Activated CD8-positive, alpha-beta T cell treated with anti-CD3 and anti-CD28 coated beads, Interleukin-2, amount 10 ng/mL, durations not matched to agents 7 days and 5 days (primary cell): ENCODE results near the gene SWT1. TPM values are rescaled to one million over a fixed set of nuclear protein-coding genes. Genes with fewer than 3 reads are reported as not detected.
"Not testable (repeated sequence)": the region's sequence is repeated elsewhere in the genome, so short reads cannot be mapped to it uniquely, and the experiment has no call there.

Source experiments
- ATAC-seq: fragments of 150-1000 bp; cut with Tn5 transposase; one replicate; pipeline ENCODE4 v1.10.0; 2021; ENCODE audit warnings: moderate library complexity
- CTCF ChIA-PET: fragments of 350-600 bp; sonication (Branson Sonifier 250); formaldehyde crosslinking; loops from one replicate; lab custom pipeline; 2021; ENCODE audit warnings: antibody characterized with exemption; lab: Charles Lee
- POLR2A ChIA-PET: fragments of 350-600 bp; sonication (Branson Sonifier 250); formaldehyde crosslinking; loops from one replicate; lab custom pipeline; 2021; ENCODE audit warnings: antibody characterized with exemption; lab: Charles Lee
- DNase-seq: peaks from one replicate; pipeline ENCODE4 v3.0.0-alpha.2; 2020
- H3K27ac Mint-ChIP-seq: one replicate; pipeline ENCODE4 v1.8.0; 2021; ENCODE audit warnings: mild to moderate bottlenecking, mixed read lengths
- H3K27me3 Mint-ChIP-seq: one replicate; pipeline ENCODE4 v1.8.0; 2021; ENCODE audit warnings: low read depth, mixed read lengths
- H3K36me3 Mint-ChIP-seq: one replicate; pipeline ENCODE4 v1.8.0; 2021; ENCODE audit warnings: low read depth, mixed read lengths
- H3K4me1 Mint-ChIP-seq: one replicate; pipeline ENCODE4 v1.8.0; 2021; ENCODE audit warnings: low read depth, mixed read lengths
- H3K4me3 Mint-ChIP-seq: one replicate; pipeline ENCODE4 v1.8.0; 2021; ENCODE audit warnings: mild to moderate bottlenecking, mixed read lengths
- H3K9me3 Mint-ChIP-seq: one replicate; pipeline ENCODE4 v1.8.0; 2022; ENCODE audit warnings: mixed read lengths; ENCODE audit not compliant: insufficient read depth
- total RNA-seq, 2 experiments: library from RNA; stranded (reverse); gene quantifications; one replicate each; pipeline ENCODE4 v1.2.3, GENCODE V29; 2021

Gene SWT1
- total RNA-seq, 2 experiments from 2014 or later: 2.1 to 2.2 TPM

GRCh38 chr1:185193756-185194155 lies 36.8 kb downstream of the SWT1 start:
- ATAC-seq (no peak), DNase-seq (no peak)
- POLR2A ChIA-PET: no interaction called here
- CTCF ChIA-PET: interaction anchor here (2.0 kb wide), 1 partner anchor 24 kb away, joined by 5 read pairs; no protein-coding TSS in a partner anchor
- H3K27ac Mint-ChIP-seq: no peak overlapping the region
- no peaks in the 10 kb centered on the region for H3K27me3 Mint-ChIP-seq
- H3K9me3 Mint-ChIP-seq: peaks cover 12% of the 10 kb centered on the region
- peaks cover 10% of the 10 kb centered on the region for H3K36me3 Mint-ChIP-seq
- no peak overlapping the region for H3K4me3 Mint-ChIP-seq
- no peaks in the 10 kb centered on the region for H3K4me1 Mint-ChIP-seq

- H3K4me1 Mint-ChIP-seq, H3K27ac Mint-ChIP-seq, CTCF ChIA-PET, POLR2A ChIA-PET, ATAC-seq, DNase-seq, H3K27me3 Mint-ChIP-seq, H3K4me3 Mint-ChIP-seq: not testable (repeated sequence)
- Mint-ChIP-seq H3K36me3 (peaks cover 13% of the 10 kb centered on the region), H3K9me3 (peaks cover 17% of the 10 kb centered on the region)
Observed at GRCh38 chr1:185198712-185199111, 41.7 kb downstream of the SWT1 start.

GRCh38 chr1:185200889-185201288 lies 43.9 kb downstream of the SWT1 start:
- no peak for DNase-seq
- H3K4me1 Mint-ChIP-seq: no peaks in the 10 kb centered on the region
- H3K27me3 Mint-ChIP-seq: no peaks in the 10 kb centered on the region
- ChIA-PET POLR2A (interaction anchor here (0.6 kb wide), 1 partner anchor 67 kb away, joined by 3 read pairs; no protein-coding TSS in a partner anchor), CTCF (interaction anchor here (1.9 kb wide), 1 partner anchor 31 kb away, joined by 7 read pairs; no protein-coding TSS in a partner anchor)
- ATAC-seq: no peak
- H3K27ac Mint-ChIP-seq: no peak overlapping the region
- no peak overlapping the region for H3K4me3 Mint-ChIP-seq
- H3K36me3 Mint-ChIP-seq: peaks cover 10% of the 10 kb centered on the region
- H3K9me3 Mint-ChIP-seq: peaks cover 17% of the 10 kb centered on the region

- Mint-ChIP-seq H3K4me3 (no peak overlapping the region), H3K27ac (no peak overlapping the region), H3K4me1 (no peaks in the 10 kb centered on the region), H3K36me3 (peaks cover 4% of the 10 kb centered on the region), H3K9me3 (peaks cover 9% of the 10 kb centered on the region), H3K27me3 (no peaks in the 10 kb centered on the region)
- CTCF ChIA-PET: interaction anchor here (1.1 to 2.3 kb wide), 2 partner anchors 21 to 474 kb away, joined by 3 to 5 read pairs; no protein-coding TSS in a partner anchor
- POLR2A ChIA-PET: no interaction called here
- no peak for ATAC-seq
- no peak for DNase-seq
Observed at GRCh38 chr1:185207170-185207569, 50.2 kb downstream of the SWT1 start.

GRCh38 chr1:185207980-185208602 lies 51.1 kb downstream of the SWT1 start:
- no peak for ATAC-seq
- ChIA-PET POLR2A (interaction anchor here (0.6 kb wide), 1 partner anchor 1081 kb away, joined by 3 read pairs; no protein-coding TSS in a partner anchor), CTCF (interaction anchor here (1.0 kb wide), 1 partner anchor 38 kb away, joined by 3 read pairs; no protein-coding TSS in a partner anchor)
- Mint-ChIP-seq H3K9me3 (peaks cover 9% of the 10 kb centered on the region), H3K4me1 (no peaks in the 10 kb centered on the region), H3K36me3 (peaks cover 4% of the 10 kb centered on the region), H3K27me3 (no peaks in the 10 kb centered on the region), H3K4me3 (no peak overlapping the region), H3K27ac (no peak overlapping the region)
- no peak for DNase-seq

GRCh38 chr1:185208626-185209180 lies 51.7 kb downstream of the SWT1 start:
- peaks cover 4% of the 10 kb centered on the region for H3K36me3 Mint-ChIP-seq
- DNase-seq (no peak), ATAC-seq (no peak)
- no peaks in the 10 kb centered on the region for H3K4me1 Mint-ChIP-seq
- CTCF ChIA-PET: interaction anchor here (0.9 to 1.0 kb wide), 2 partner anchors 12 to 39 kb away, joined by 3 read pairs; no protein-coding TSS in a partner anchor
- no peaks in the 10 kb centered on the region for H3K27me3 Mint-ChIP-seq
- no peak overlapping the region for H3K27ac Mint-ChIP-seq
- no peak overlapping the region for H3K4me3 Mint-ChIP-seq
- POLR2A ChIA-PET: interaction anchor here (0.6 kb wide), 2 partner anchors 91 to 1081 kb away, joined by 3 read pairs; no protein-coding TSS in a partner anchor
- peaks cover 9% of the 10 kb centered on the region for H3K9me3 Mint-ChIP-seq

- POLR2A ChIA-PET: interaction anchor here (0.6 kb wide), 2 partner anchors 17 to 90 kb away, joined by 3 read pairs; no protein-coding TSS in a partner anchor
- not testable (repeated sequence) for H3K27me3 Mint-ChIP-seq, H3K9me3 Mint-ChIP-seq, H3K4me1 Mint-ChIP-seq, H3K4me3 Mint-ChIP-seq, H3K36me3 Mint-ChIP-seq, DNase-seq, H3K27ac Mint-ChIP-seq, ATAC-seq
- CTCF ChIA-PET: interaction anchor here (0.9 kb wide), 1 partner anchor 12 kb away, joined by 3 read pairs; no protein-coding TSS in a partner anchor
Observed at GRCh38 chr1:185209357-185209756, 52.4 kb downstream of the SWT1 start.

GRCh38 chr1:185213091-185213490 lies 56.1 kb downstream of the SWT1 start:
- POLR2A ChIA-PET: no interaction called here
- H3K27me3 Mint-ChIP-seq: no peaks in the 10 kb centered on the region
- DNase-seq (no peak), ATAC-seq (no peak)
- no peak overlapping the region for H3K27ac Mint-ChIP-seq
- peaks cover 9% of the 10 kb centered on the region for H3K9me3 Mint-ChIP-seq
- CTCF ChIA-PET: no interaction called here
- no peaks in the 10 kb centered on the region for H3K4me1 Mint-ChIP-seq
- no peak overlapping the region for H3K4me3 Mint-ChIP-seq
- H3K36me3 Mint-ChIP-seq: peaks cover 4% of the 10 kb centered on the region

- Mint-ChIP-seq H3K4me1 (no peaks in the 10 kb centered on the region), H3K36me3 (no peaks in the 10 kb centered on the region), H3K27ac (no peak overlapping the region), H3K27me3 (no peaks in the 10 kb centered on the region), H3K4me3 (no peak overlapping the region), H3K9me3 (no peaks in the 10 kb centered on the region)
- ChIA-PET CTCF (interaction anchor here (1.2 kb wide), 1 partner anchor 85 kb away, joined by 3 read pairs; no protein-coding TSS in a partner anchor), POLR2A (no interaction called here)
- no peak for DNase-seq
- ATAC-seq: no peak
Observed at GRCh38 chr1:185215911-185216310, 58.9 kb downstream of the SWT1 start.

GRCh38 chr1:185224132-185224531 lies 67.2 kb downstream of the SWT1 start:
- CTCF ChIA-PET: no interaction called here
- DNase-seq: no peak

GRCh38 chr1:185227161-185227560 lies 70.2 kb downstream of the SWT1 start:
- CTCF ChIA-PET: interaction anchor here (1.0 to 1.4 kb wide), 2 partner anchors 9 to 20 kb away, joined by 3 read pairs; no protein-coding TSS in a partner anchor
- Mint-ChIP-seq H3K27me3 (no peaks in the 10 kb centered on the region), H3K4me1 (no peaks in the 10 kb centered on the region), H3K27ac (no peak overlapping the region), H3K4me3 (no peak overlapping the region), H3K36me3 (no peaks in the 10 kb centered on the region), H3K9me3 (no peaks in the 10 kb centered on the region)
- POLR2A ChIA-PET: no interaction called here
- ATAC-seq (no peak), DNase-seq (no peak)

More at GRCh38 chr1:185224132-185224531, 67.2 kb downstream of the SWT1 start:
- H3K36me3 Mint-ChIP-seq: no peaks in the 10 kb centered on the region
- H3K4me1 Mint-ChIP-seq: no peaks in the 10 kb centered on the region
- no peaks in the 10 kb centered on the region for H3K9me3 Mint-ChIP-seq
- H3K4me3 Mint-ChIP-seq: no peak overlapping the region
- ATAC-seq: no peak
- H3K27ac Mint-ChIP-seq: no peak overlapping the region
- POLR2A ChIA-PET: no interaction called here
- no peaks in the 10 kb centered on the region for H3K27me3 Mint-ChIP-seq

GRCh38 chr1:185228979-185229378 lies 72.0 kb downstream of the SWT1 start:
- no peak overlapping the region for H3K4me3 Mint-ChIP-seq
- H3K4me1 Mint-ChIP-seq: no peaks in the 10 kb centered on the region
- no peaks in the 10 kb centered on the region for H3K9me3 Mint-ChIP-seq
- no peaks in the 10 kb centered on the region for H3K27me3 Mint-ChIP-seq
- POLR2A ChIA-PET: no interaction called here
- H3K27ac Mint-ChIP-seq: no peak overlapping the region
- no peaks in the 10 kb centered on the region for H3K36me3 Mint-ChIP-seq
- ATAC-seq (no peak), DNase-seq (no peak)
- CTCF ChIA-PET: no interaction called here
